T-cell (primary cell): ENCODE results near the gene CC2D2B. TPM values are rescaled to one million over a fixed set of nuclear protein-coding genes. Genes with fewer than 3 reads are reported as not detected.
"Not testable (repeated sequence)": the region's sequence is repeated elsewhere in the genome, so short reads cannot be mapped to it uniquely, and the experiment has no call there.

Experiments
- ATAC-seq, 4 experiments: fragments of 200-7000 bp in 3 of 4; fragments of 150-1000 bp in 1 of 4; cut with Tn5 transposase; replicated peaks in 1 of 4; 1 replicate in 3 of 4; 2 replicates in 1 of 4; pipeline ENCODE4 v1.10.0; 2021; ENCODE audit warnings: moderate library complexity in 3 of 4, mild to moderate bottlenecking in 2 of 4, moderate number of reproducible peaks in 1 of 4
- CTCF ChIA-PET, 2 donors: fragments of 300-600 bp; sonication (Branson Sonifier 250); formaldehyde crosslinking; loops; one replicate each; lab custom pipeline; 2022; ENCODE audit warnings: antibody characterized with exemption in 2 of 2; lab: Charles Lee
- POLR2A ChIA-PET, 2 donors: fragments of 300-600 bp; sonication (Branson Sonifier 250); formaldehyde crosslinking; loops; one replicate each; lab custom pipeline; 2022; ENCODE audit warnings: antibody characterized with exemption in 2 of 2; lab: Charles Lee
- DNase-seq, 35 experiments: peaks; one replicate each; pipeline versions ENCODE4 v3.0.0 to v3.0.0-alpha.2; 2013 to 2023
- H3K27ac ChIP-seq: one replicate; pipeline ENCODE4 v1.5.1; 2013; ENCODE audit warnings: low read length
- H3K27me3 ChIP-seq, 2 experiments: replicated peaks in 1 of 2; 1 replicate in 1 of 2; 2 replicates in 1 of 2; pipeline versions ENCODE4 v1.6.1 to v1.7.0; 2013; ENCODE audit warnings: low read length in 1 of 2, mixed read lengths in 1 of 2; ENCODE audit not compliant: control insufficient read depth in 2 of 2, insufficient read depth in 2 of 2; ENCODE audit errors: extremely low read depth in 1 of 2
- H3K36me3 ChIP-seq, 2 donors: 1 replicate in 1 of 2; 2 replicates in 1 of 2; pipeline versions ENCODE4 v1.6.1 to v1.7.0; 2013; ENCODE audit warnings: low read length in 1 of 2; ENCODE audit not compliant: control insufficient read depth in 2 of 2, insufficient read depth in 1 of 2; ENCODE audit errors: extremely low read depth in 1 of 2
- H3K4me1 ChIP-seq, 2 experiments: 1 replicate in 1 of 2; 2 replicates in 1 of 2; pipeline versions ENCODE4 v1.6.1 to v1.7.0; 2013; ENCODE audit warnings: low read length in 2 of 2, mixed read lengths in 1 of 2; ENCODE audit not compliant: insufficient read depth in 2 of 2, control insufficient read depth in 1 of 2; ENCODE audit errors: extremely low read depth in 1 of 2
- H3K4me3 ChIP-seq, 2 donors: 1 replicate in 1 of 2; 2 replicates in 1 of 2; pipeline versions ENCODE4 v1.5.1 to v1.7.0; 2013; ENCODE audit warnings: mild to moderate bottlenecking in 2 of 2, low read length in 1 of 2, moderate library complexity in 1 of 2; ENCODE audit not compliant: control insufficient read depth in 1 of 2; ENCODE audit errors: extremely low read depth in 1 of 2
- H3K9me3 ChIP-seq: 2 replicates; pipeline ENCODE4 v1.7.0; 2013
- H3K27ac Mint-ChIP-seq, 2 donors: one replicate each; pipeline ENCODE4 v1.8.0; 2020 to 2021; ENCODE audit warnings: mild to moderate bottlenecking in 2 of 2, mixed read lengths in 2 of 2
- H3K27me3 Mint-ChIP-seq, 2 donors: one replicate each; pipeline ENCODE4 v1.8.0; 2021 to 2022; ENCODE audit warnings: mixed read lengths in 2 of 2
- H3K36me3 Mint-ChIP-seq: one replicate; pipeline ENCODE4 v1.8.0; 2021; ENCODE audit warnings: mixed read lengths
- H3K4me1 Mint-ChIP-seq, 3 donors: one replicate each; pipeline ENCODE4 v1.8.0; 2020 to 2022; ENCODE audit warnings: mixed read lengths in 3 of 3, mild to moderate bottlenecking in 1 of 3
- H3K4me3 Mint-ChIP-seq, 3 donors: one replicate each; pipeline ENCODE4 v1.8.0; 2020 to 2022; ENCODE audit warnings: mild to moderate bottlenecking in 3 of 3, mixed read lengths in 3 of 3, moderate library complexity in 3 of 3
- H3K9me3 Mint-ChIP-seq, 3 donors: one replicate each; pipeline ENCODE4 v1.8.0; 2020 to 2022; ENCODE audit warnings: mixed read lengths in 3 of 3
- WGBS: methylation state at CpG from one replicate; pipeline ENCODE4 v1.1.5; 2013; ENCODE audit warnings: missing lambda C conversion rate; ENCODE audit not compliant: insufficient coverage; 5-methylcytosine and 5-hydroxymethylcytosine counted together
- total RNA-seq, 35 experiments: library from RNA in 6 of 35; stranded (reverse) in 6 of 35; fragments of 120-200 nt in 1 of 35; gene quantifications; one replicate each; pipeline versions ENCODE4 v1.2.1 to v1.2.4 and lab custom pipeline; 2013 to 2026

CC2D2B gene
- total RNA-seq, 5 donors from 2014 or later (not counting 1 experiment from before 2014, with no cell fraction given): 0.25 TPM; not detected in 4

- H3K36me3 ChIP-seq: no peaks in the 10 kb centered on the region
- no peaks in the 10 kb centered on the region for H3K27me3 ChIP-seq
- no CpG with 5 or more reads among the region's 2 CpGs for WGBS
- ATAC-seq (no peak), DNase-seq (no peak)
- Mint-ChIP-seq H3K9me3 (no peaks in the 10 kb centered on the region), H3K4me3 (no peak overlapping the region), H3K4me1 (peaks cover 7 to 12% (median 10%) of the 10 kb centered on the region in 3 donors), H3K27me3 (no peaks in the 10 kb centered on the region), H3K36me3 (no peaks in the 10 kb centered on the region), H3K27ac (no peak overlapping the region)
- ChIA-PET CTCF (interaction anchor here (1.3 to 3.6 kb wide), 3 partner anchors 25 to 173 kb away, joined by 3 to 58 read pairs (median 4); partner anchors contain the start of gene TCTN3 (in 2 of the 2)), POLR2A (no interaction called here)
- H3K4me3 ChIP-seq: no peak overlapping the region
- peaks cover 0 to 5% of the 10 kb centered on the region in 2 experiments for H3K4me1 ChIP-seq
- no peak overlapping the region for H3K27ac ChIP-seq
- H3K9me3 ChIP-seq: no peaks in the 10 kb centered on the region
Measured at GRCh38 chr10:95866467-95866842, 41.3 kb upstream of the CC2D2B start.

GRCh38 chr10:95867866-95868265 is 39.9 kb upstream of the CC2D2B start:
- H3K4me3 Mint-ChIP-seq: no peak overlapping the region
- Histone ChIP-seq H3K27me3 (no peaks in the 10 kb centered on the region), H3K27ac (no peak overlapping the region), H3K9me3 (no peaks in the 10 kb centered on the region), H3K4me1 (peaks cover 0 to 5% of the 10 kb centered on the region in 2 experiments), H3K36me3 (peaks cover 0 to 2% of the 10 kb centered on the region in 2 donors), H3K4me3 (no peak overlapping the region)
- ChIA-PET CTCF (no interaction called here), POLR2A (no interaction called here)
- H3K9me3 Mint-ChIP-seq: no peaks in the 10 kb centered on the region
- peaks cover 7 to 12% (median 10%) of the 10 kb centered on the region in 3 donors for H3K4me1 Mint-ChIP-seq
- no peak overlapping the region for H3K27ac Mint-ChIP-seq
- ATAC-seq (no peak), DNase-seq (no peak)
- no CpG with 5 or more reads among the region's 4 CpGs for WGBS
- peaks cover 12% of the 10 kb centered on the region for H3K36me3 Mint-ChIP-seq
- no peaks in the 10 kb centered on the region for H3K27me3 Mint-ChIP-seq

- Mint-ChIP-seq H3K4me1 (peaks cover 0 to 8% (median 3%) of the 10 kb centered on the region in 3 donors), H3K9me3 (no peaks in the 10 kb centered on the region), H3K4me3 (no peak overlapping the region), H3K36me3 (peaks cover 50% of the 10 kb centered on the region), H3K27me3 (no peaks in the 10 kb centered on the region), H3K27ac (no peak overlapping the region)
- no peak overlapping the region for H3K4me3 ChIP-seq
- ATAC-seq (no peak), DNase-seq (no peak)
- H3K36me3 ChIP-seq: peaks cover 4 to 6% of the 10 kb centered on the region in 2 donors
- ChIA-PET CTCF (no interaction called here), POLR2A (no interaction called here)
- no peaks in the 10 kb centered on the region for H3K9me3 ChIP-seq
- H3K27me3 ChIP-seq: no peaks in the 10 kb centered on the region
- H3K4me1 ChIP-seq: no peaks in the 10 kb centered on the region
- WGBS: 94% methylated on average over 1 of the region's 2 CpGs
- no peak overlapping the region for H3K27ac ChIP-seq
Measured at GRCh38 chr10:95872158-95872711, 35.5 kb upstream of the CC2D2B start.

- no peak overlapping the region for H3K27ac Mint-ChIP-seq
Measured at GRCh38 chr10:95873139-95873538, 34.6 kb upstream of the CC2D2B start.

GRCh38 chr10:95873651-95874050 is 34.1 kb upstream of the CC2D2B start:
- DNase-seq: no peak
- Mint-ChIP-seq H3K27ac (no peak overlapping the region), H3K4me3 (no peak overlapping the region), H3K4me1 (peaks cover 0 to under 1% (median 0%) of the 10 kb centered on the region in 3 donors), H3K9me3 (no peaks in the 10 kb centered on the region), H3K36me3 (peaks cover 56% of the 10 kb centered on the region), H3K27me3 (no peaks in the 10 kb centered on the region)
- POLR2A ChIA-PET: no interaction called here
- CTCF ChIA-PET: no interaction called here
- Histone ChIP-seq H3K9me3 (no peaks in the 10 kb centered on the region), H3K4me3 (no peak overlapping the region), H3K4me1 (no peaks in the 10 kb centered on the region), H3K36me3 (peaks cover 4 to 6% of the 10 kb centered on the region in 2 donors), H3K27me3 (no peaks in the 10 kb centered on the region), H3K27ac (no peak overlapping the region)
- WGBS: 86% methylated on average over 1 of the region's 4 CpGs
- no peak for ATAC-seq

More at GRCh38 chr10:95873139-95873538, 34.6 kb upstream of the CC2D2B start:
- Histone ChIP-seq H3K36me3 (peaks cover 4 to 6% of the 10 kb centered on the region in 2 donors), H3K4me3 (no peak overlapping the region), H3K27ac (no peak overlapping the region), H3K9me3 (no peaks in the 10 kb centered on the region), H3K4me1 (no peaks in the 10 kb centered on the region), H3K27me3 (no peaks in the 10 kb centered on the region)
- CTCF ChIA-PET: interaction anchor here in 1 of 2 donors (0.7 kb wide), 1 partner anchor 179 kb away, joined by 3 read pairs; the partner anchor contains the start of gene TCTN3
- H3K4me3 Mint-ChIP-seq: no peak overlapping the region
- H3K9me3 Mint-ChIP-seq: no peaks in the 10 kb centered on the region
- DNase-seq (no peak), ATAC-seq (no peak)
- 100% methylated on average over 1 of the region's 2 CpGs for WGBS
- POLR2A ChIA-PET: no interaction called here
- peaks cover 0 to 4% (median 0%) of the 10 kb centered on the region in 3 donors for H3K4me1 Mint-ChIP-seq
- H3K27me3 Mint-ChIP-seq: no peaks in the 10 kb centered on the region
- H3K36me3 Mint-ChIP-seq: peaks cover 53% of the 10 kb centered on the region

GRCh38 chr10:95874783-95875182 is 33.0 kb upstream of the CC2D2B start:
- POLR2A ChIA-PET, H3K4me1 ChIP-seq, H3K27me3 ChIP-seq, H3K9me3 Mint-ChIP-seq, H3K36me3 ChIP-seq, H3K27me3 Mint-ChIP-seq, H3K27ac ChIP-seq, DNase-seq, CTCF ChIA-PET, H3K9me3 ChIP-seq, H3K4me3 ChIP-seq, H3K27ac Mint-ChIP-seq, H3K4me3 Mint-ChIP-seq, H3K4me1 Mint-ChIP-seq, ATAC-seq: not testable (repeated sequence)
- H3K36me3 Mint-ChIP-seq: peaks cover 57% of the 10 kb centered on the region
